ENCODE data around the gene APLF. TPM values are rescaled to one million over a fixed set of nuclear protein-coding genes. Genes with fewer than 3 reads are reported as not detected.

Gene APLF
- total and polyA plus RNA-seq, 8 donors, result 0.85 to 4.2 (median 1.9) TPM

- Histone ChIP-seq H3K4me1 (no peaks in the 10 kb centered on the region), H3K9me3 (no peaks in the 10 kb centered on the region), H3K36me3 (no peaks in the 10 kb centered on the region), H3K27ac (no peak overlapping the region), H3K27me3 (no peaks in the 10 kb centered on the region), H3K4me3 (no peak overlapping the region)
- TF ChIP-seq, protein P1, sequence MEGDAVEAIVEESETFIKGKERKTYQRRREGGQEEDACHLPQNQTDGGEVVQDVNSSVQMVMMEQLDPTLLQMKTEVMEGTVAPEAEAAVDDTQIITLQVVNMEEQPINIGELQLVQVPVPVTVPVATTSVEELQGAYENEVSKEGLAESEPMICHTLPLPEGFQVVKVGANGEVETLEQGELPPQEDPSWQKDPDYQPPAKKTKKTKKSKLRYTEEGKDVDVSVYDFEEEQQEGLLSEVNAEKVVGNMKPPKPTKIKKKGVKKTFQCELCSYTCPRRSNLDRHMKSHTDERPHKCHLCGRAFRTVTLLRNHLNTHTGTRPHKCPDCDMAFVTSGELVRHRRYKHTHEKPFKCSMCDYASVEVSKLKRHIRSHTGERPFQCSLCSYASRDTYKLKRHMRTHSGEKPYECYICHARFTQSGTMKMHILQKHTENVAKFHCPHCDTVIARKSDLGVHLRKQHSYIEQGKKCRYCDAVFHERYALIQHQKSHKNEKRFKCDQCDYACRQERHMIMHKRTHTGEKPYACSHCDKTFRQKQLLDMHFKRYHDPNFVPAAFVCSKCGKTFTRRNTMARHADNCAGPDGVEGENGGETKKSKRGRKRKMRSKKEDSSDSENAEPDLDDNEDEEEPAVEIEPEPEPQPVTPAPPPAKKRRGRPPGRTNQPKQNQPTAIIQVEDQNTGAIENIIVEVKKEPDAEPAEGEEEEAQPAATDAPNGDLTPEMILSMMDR (IDR thresholded peaks at IDR 0.05), result no peak
- ATAC-seq, result no peak
- 67 to 76% methylated on average over 3 of the region's 3 CpGs for WGBS, 2 donors
- FAIRE-seq, result no peak
- DNase-seq, result no peak
- intact Hi-C loops (cut with DNase I), result no loop called here
Observed at GRCh38 chr2:68420254-68420910, 47.0 kb upstream of the APLF start.

DNA sequence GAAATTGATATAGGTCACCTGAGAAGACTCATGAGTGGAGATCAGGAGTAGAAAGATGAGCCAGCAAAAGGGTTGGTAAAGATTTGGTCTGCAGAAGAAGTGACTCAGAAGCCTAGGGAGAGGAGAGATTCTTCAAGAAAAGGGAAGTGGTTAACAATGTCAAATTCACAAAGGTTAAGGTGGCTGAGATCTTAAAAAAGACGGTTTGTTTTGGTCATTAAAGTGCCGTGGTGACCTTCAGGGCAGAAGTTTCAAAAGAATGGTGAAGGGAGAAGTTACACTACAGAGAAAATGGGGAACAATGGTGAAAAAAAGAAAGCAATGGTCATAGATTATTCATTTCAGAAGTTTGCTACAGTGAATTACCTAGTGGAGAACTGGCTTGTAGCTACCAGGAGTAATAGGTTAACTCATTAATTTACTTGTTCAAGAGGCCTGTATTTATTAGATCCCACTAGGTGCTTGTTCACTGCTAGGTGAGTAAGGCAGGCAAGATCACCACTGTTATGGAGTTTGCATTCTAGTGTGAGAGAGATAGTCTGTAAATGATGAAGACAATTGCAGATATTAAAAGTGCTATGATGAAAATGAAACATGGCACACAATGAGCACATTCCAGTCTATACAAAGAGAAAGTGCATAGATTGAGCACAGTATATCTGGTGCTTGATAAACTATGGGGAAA, 43.3 kb upstream of the APLF start:
- H3K27me3 ChIP-seq, result no peaks in the 10 kb centered on the region
- WGBS, 2 donors, result 28 to 42% methylated on average over 2 of the region's 2 CpGs
- TF ChIP-seq, protein P1 (IDR thresholded peaks at IDR 0.05), result no peak
- ATAC-seq, result no peak
- H3K4me3 ChIP-seq, result no peak overlapping the region
- no peaks in the 10 kb centered on the region for H3K9me3 ChIP-seq
- no peak for DNase-seq
- no peaks in the 10 kb centered on the region for H3K36me3 ChIP-seq
- H3K27ac ChIP-seq, result no peak overlapping the region
- H3K4me1 ChIP-seq, result peaks cover 0 to 2% (median 0%) of the 10 kb centered on the region in 3 donors
- no peak for FAIRE-seq
- intact Hi-C loops (cut with DNase I), result no loop called here

DNA sequence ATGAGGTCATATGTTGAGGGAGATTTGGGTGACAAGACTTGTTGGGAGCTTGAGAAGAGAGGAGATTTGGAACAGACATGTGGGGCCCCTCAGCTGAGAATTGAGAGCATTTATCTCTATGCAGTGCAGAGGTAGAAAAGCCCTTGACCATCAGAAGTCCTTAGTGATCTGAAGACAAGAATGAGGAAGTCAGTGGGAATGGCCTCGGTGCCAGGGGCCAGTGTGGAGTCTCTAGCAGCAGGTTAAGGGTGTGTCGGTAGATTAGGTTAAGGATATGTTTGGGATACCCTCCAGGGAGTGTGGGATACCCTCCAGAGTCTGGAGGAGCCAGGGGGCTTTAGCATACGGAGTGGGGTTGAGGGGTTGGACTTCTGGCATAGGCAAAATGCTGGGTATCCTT, 41.9 kb upstream of the APLF start:
- Histone ChIP-seq H3K4me3 (no peak overlapping the region), H3K9me3 (no peaks in the 10 kb centered on the region), H3K27me3 (no peaks in the 10 kb centered on the region), H3K4me1 (peaks cover 0 to 2% (median 0%) of the 10 kb centered on the region in 3 donors), H3K27ac (no peak overlapping the region), H3K36me3 (no peaks in the 10 kb centered on the region)
- WGBS, 2 donors, result 61 to 62% methylated on average over 3 of the region's 3 CpGs
- TF ChIP-seq, protein P1 (IDR thresholded peaks at IDR 0.05), result no peak
- FAIRE-seq (no peak), DNase-seq (no peak), ATAC-seq (no peak)
- intact Hi-C loops (cut with DNase I), result no loop called here

- ATAC-seq (no peak), FAIRE-seq (no peak), DNase-seq (no peak)
- intact Hi-C loops (cut with DNase I), result no loop called here
- Histone ChIP-seq H3K36me3 (no peaks in the 10 kb centered on the region), H3K4me3 (no peak overlapping the region), H3K27me3 (no peaks in the 10 kb centered on the region), H3K9me3 (no peaks in the 10 kb centered on the region), H3K4me1 (peaks cover 0 to 2% (median 0%) of the 10 kb centered on the region in 3 donors), H3K27ac (no peak overlapping the region)
- TF ChIP-seq, protein P1 (IDR thresholded peaks at IDR 0.05), result no peak
- 85 to 90% methylated on average over 1 of the region's 1 CpG for WGBS, 2 donors
Observed at GRCh38 chr2:68426446-68426845, 40.9 kb upstream of the APLF start.
